IPS-NIHi11 (cell line): ENCODE measurements around the gene PLIN1.

Experiments
- DNase-seq: peaks from one replicate; pipeline ENCODE4 v3.0.0; 2012; ENCODE audit warnings: mixed read lengths, low spot score

Gene PLIN1

DNA sequence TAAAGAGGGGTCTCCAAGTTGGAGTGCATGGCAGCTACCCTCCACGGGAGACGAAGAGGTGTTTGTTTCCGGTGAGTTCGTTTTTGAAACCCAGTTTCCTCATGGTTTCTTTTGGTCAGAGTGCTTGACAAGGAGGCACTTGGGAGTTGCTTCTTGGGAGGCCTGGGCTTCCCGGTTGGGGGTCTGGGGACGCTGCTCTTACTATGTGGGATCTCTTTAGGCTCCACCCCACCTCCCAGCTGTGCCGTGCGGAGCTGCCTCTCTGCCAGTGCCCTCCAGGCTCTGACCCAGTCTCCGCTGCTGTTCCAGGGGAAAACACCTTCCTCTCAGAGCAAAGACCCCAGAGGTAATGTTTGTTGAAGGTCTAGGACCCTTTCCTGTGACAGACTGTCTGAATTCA, 53.5 kb downstream of the PLIN1 start:
- peak; percentile 9 for DNase-seq

DNA sequence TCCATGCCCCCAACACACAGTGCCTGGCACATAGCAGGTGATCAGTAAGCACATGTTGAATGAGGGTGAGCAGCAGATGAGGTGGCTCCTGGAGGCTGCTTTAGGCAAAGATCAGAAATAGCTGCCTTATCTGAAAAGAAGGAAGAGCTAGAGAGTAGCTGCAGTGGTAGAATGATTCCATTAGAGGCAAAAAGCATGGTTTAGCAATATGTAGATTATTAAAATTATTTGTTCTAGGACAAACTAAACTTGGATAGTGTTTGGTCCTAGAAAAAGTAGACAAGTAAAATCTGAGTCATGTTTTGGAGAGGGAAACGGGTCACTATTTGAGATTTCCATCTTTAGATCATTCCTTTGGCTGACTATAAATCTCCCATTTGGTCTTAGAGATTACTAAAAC, 56.0 kb downstream of the PLIN1 start:
- no peak for DNase-seq

DNA sequence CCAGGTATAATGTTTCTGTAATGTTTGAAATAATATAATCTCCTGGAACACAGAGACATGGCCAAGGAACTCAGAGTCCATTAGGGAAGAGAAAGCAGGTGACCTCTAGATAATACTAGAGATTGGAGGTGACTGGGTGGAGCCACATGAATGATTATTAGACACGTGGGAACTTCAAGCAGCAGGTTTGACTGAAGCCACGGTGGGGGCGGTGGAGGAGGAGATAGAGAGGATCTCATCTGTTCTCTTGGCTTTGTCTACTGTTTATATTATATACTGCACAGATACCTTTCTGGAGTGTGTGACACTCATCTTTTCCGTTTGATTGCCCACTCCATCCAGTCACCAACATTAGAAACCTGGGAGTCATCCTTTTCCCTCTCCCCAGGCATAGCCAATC, 57.6 kb downstream of the PLIN1 start:
- no peak for DNase-seq

DNA sequence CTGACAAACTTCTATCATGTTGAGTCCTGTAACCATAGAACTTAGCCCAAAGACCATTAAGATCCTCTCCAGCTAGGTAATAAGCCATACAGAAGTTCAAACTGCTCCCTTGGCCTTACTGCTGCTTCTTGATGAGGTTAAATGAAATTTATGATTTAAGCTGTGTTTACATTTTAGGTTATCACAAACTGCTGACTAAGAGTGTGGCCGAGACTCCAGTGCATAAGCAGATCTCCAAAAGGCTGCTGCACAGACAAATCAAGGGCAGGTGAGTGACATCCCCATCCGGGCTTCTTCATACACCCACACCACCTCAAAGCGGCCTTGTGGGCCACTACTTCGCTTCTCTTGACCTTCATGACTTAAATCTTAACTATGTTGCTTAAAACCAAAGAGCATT, 62.9 kb downstream of the PLIN1 start:
- no peak for DNase-seq

DNA sequence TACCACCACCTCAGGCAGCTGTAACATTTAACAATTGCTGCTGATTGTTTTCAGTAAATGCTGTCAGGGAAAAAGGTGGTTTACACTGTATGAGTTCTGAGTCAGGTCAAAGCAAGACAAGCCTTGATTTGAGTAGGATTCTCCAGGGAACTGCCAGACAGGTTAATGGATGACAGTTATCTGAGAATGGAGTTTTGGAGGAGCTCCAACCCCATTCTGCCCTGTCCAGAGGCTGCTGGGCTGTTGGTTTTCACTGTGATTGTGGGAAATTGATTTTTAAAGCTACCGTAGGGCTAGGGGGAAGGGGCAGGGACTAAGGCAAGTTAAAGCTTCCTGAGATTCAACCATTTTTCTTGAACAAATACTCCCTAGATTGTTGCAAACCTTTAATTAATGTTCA, 64.0 kb downstream of the PLIN1 start:
- DNase-seq: no peak
